ENCODE measurements around the gene WDR70. TPM values are rescaled to one million over a fixed set of nuclear protein-coding genes. Genes with fewer than 3 reads are reported as not detected.
"Not testable (repeated sequence)": the region's sequence is repeated elsewhere in the genome, so short reads cannot be mapped to it uniquely, and the experiment has no call there.

WDR70 gene
- total RNA-seq (10 to 100 TPM; 38.5 to 54.8 TPM), polyA plus RNA-seq (ENCODE audit: insufficient read length in 2 of 2) (10 to 100 TPM; 34.4 to 39.1 TPM)
- long read RNA-seq, donor 1, partial matches to known transcripts, result 0 of 6 reads
- long read RNA-seq, donor 1, other reads (novel, unspliced or antisense), result 0 of 6 reads
- long read RNA-seq, donor 2, partial matches to known transcripts, result 0 of 6 reads
- long read RNA-seq, donor 2, other reads (novel, unspliced or antisense), result 0 of 6 reads
- long read RNA-seq, donor 3, partial matches to known transcripts, result 0 of 6 reads
- long read RNA-seq, donor 3, other reads (novel, unspliced or antisense), result 0 of 6 reads
- long read RNA-seq, donor 4, partial matches to known transcripts, result 0 of 8 reads
- long read RNA-seq, donor 4, other reads (novel, unspliced or antisense), result 0 of 8 reads

DNA sequence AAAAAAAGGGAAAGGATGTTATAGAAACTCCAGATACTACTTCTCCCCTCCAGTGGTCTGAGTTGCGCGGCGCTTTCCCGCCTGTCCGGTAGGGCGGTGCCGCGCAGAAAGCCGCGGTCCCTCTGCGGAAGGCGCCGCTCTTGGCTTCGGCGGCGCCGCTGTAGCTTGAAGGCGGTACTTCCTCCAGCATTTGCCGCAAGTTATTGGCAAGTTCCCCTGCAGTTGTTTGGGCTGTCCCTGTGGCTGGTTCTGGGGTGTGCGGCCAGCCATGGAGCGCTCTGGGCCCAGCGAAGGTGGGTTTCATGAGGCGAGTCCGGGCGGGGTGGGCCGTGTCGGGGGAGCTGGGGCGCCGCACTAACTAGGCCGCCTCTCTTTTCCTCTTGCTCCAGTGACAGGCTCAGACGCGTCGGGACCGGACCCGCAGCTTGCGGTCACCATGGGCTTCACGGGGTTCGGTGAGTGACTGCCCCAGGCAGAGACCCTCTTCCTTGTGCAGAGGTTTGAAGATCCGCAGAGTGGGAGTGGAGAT, at the start of gene WDR70:
TSS of gene WDR70 (plus strand) at position 219 of the 529 bp plus-strand sequence. CDS start at position 269, 50 bp downstream.
- peaks cover 13% of the 10 kb centered on the region for H3K36me3 ChIP-seq (ENCODE audit: control insufficient read depth, insufficient read depth, low read length)
- H3K4me1 ChIP-seq (ENCODE audit: control insufficient read depth, insufficient read depth, low read length); H3K27me3 ChIP-seq (ENCODE audit: control insufficient read depth, insufficient read depth, low read length); H3K9me3 ChIP-seq (ENCODE audit: control insufficient read depth, insufficient read depth, low read length): not testable (repeated sequence)
- H3K27ac ChIP-seq (ENCODE audit: low read depth, low read length), result peak within 1 kb of the TSS; percentile 25
- 0% methylated on average over 33 of the region's 39 CpGs for WGBS (ENCODE audit: insufficient coverage)
- DNase-seq (ENCODE audit: low read depth in 4 of 6, low spot score in 6 of 6), result peak; percentile 67 to 95 (median 76)
- peak within 1 kb of the TSS; percentile 71 for H3K4me3 ChIP-seq (ENCODE audit: low read depth, low read length)

DNA sequence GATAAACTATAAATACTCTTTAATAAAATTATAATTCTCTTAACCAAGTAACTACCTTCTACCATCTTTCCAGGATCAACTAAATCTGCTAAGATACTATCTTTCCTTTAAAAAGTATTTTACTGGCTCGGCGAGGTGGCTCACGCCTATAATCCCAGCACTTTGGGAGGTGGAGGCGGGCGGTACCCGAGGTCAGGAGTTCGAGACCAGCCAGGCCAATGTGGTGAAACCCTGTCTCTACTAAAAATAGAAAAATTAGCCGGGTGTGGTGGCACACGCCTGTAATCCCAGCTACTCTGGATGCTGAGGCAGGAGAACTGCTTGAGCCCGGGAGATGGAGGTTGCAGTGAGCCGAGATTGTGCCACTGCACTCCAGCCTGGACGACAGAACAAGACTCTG, 44.4 kb upstream of the WDR70 start:
- WGBS (ENCODE audit: insufficient coverage), result 98% methylated on average over 6 of the region's 12 CpGs
- not testable (repeated sequence) for H3K4me3 ChIP-seq (ENCODE audit: low read depth, low read length); H3K27me3 ChIP-seq (ENCODE audit: control insufficient read depth, insufficient read depth, low read length); H3K27ac ChIP-seq (ENCODE audit: low read depth, low read length); H3K9me3 ChIP-seq (ENCODE audit: control insufficient read depth, insufficient read depth, low read length); H3K4me1 ChIP-seq (ENCODE audit: control insufficient read depth, insufficient read depth, low read length); DNase-seq (ENCODE audit: low read depth in 4 of 6, low spot score in 6 of 6)
- H3K36me3 ChIP-seq (ENCODE audit: control insufficient read depth, insufficient read depth, low read length), result peaks cover 52% of the 10 kb centered on the region

DNA sequence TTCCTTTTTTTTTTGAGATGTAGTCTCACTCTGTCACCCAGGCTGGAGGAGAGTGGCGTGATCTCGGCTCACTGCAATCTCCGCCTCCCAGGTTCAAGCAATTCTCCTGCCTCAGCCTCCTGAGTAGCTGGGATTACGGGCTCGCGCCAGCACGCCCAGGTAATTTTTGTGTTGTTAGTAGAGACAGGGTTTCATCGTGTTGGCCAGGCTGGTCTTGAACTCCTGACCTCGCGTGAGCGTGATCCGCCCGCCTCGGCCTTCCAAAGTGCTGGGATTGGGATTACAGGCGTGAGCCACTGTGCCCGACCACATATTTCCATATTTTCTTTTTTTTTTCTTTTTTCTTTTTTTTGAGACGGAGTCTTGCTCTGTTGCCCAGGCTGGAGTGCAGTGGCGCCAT, 36.4 kb upstream of the WDR70 start:
- not testable (repeated sequence) for H3K27me3 ChIP-seq (ENCODE audit: control insufficient read depth, insufficient read depth, low read length); H3K27ac ChIP-seq (ENCODE audit: low read depth, low read length); H3K4me1 ChIP-seq (ENCODE audit: control insufficient read depth, insufficient read depth, low read length); DNase-seq (ENCODE audit: low read depth in 4 of 6, low spot score in 6 of 6); H3K9me3 ChIP-seq (ENCODE audit: control insufficient read depth, insufficient read depth, low read length); H3K4me3 ChIP-seq (ENCODE audit: low read depth, low read length)
- WGBS (ENCODE audit: insufficient coverage), result over 99% methylated on average over 13 of the region's 18 CpGs
- H3K36me3 ChIP-seq (ENCODE audit: control insufficient read depth, insufficient read depth, low read length), result peaks cover 68% of the 10 kb centered on the region

DNA sequence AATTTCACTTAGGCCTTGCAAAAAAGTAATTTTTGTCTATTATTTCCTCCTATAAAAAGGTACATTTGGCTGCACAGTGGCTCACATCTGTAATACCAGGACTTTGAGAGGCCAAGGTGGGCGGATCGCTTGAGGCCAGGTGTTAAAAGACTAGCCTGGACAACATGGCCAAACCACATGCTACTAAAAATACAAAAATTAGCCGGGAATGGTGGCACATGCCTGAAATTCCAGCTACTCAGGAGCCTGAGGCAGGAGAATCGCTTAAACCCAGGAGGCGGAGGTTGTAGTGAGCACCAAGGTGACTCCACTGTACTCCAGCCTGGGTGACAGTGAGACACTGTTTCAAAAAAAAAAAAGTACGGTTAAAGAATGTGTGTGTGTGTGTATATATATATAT, 24.0 kb upstream of the WDR70 start:
- Histone ChIP-seq H3K4me1 (ENCODE audit: control insufficient read depth, insufficient read depth, low read length) (no peaks in the 10 kb centered on the region), H3K9me3 (ENCODE audit: control insufficient read depth, insufficient read depth, low read length) (no peaks in the 10 kb centered on the region), H3K27me3 (ENCODE audit: control insufficient read depth, insufficient read depth, low read length) (no peaks in the 10 kb centered on the region), H3K36me3 (ENCODE audit: control insufficient read depth, insufficient read depth, low read length) (peaks cover 52% of the 10 kb centered on the region), H3K27ac (ENCODE audit: low read depth, low read length) (no peak overlapping the region), H3K4me3 (ENCODE audit: low read depth, low read length) (no peak overlapping the region)
- WGBS (ENCODE audit: insufficient coverage), result 100% methylated on average over 3 of the region's 6 CpGs
- DNase-seq (ENCODE audit: low read depth in 4 of 6, low spot score in 6 of 6), result no peak

DNA sequence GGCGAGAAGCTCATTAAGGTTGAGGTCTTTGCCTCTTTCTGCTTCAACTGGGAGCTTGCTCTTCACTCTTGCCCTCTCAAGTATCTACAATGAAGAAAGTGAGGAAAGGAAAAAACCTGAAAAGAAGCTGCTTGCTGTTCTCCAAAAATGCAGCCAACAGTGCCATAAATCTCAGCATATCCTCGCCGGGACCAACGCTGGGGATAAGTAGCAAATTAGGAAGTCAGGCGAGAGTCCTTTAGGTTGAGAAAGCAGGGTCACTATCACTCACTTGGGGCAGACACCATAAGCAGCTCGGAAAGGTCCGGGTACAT, 8.6 kb upstream of the WDR70 start:
- Histone ChIP-seq H3K4me1 (ENCODE audit: control insufficient read depth, insufficient read depth, low read length) (peaks cover 15% of the 10 kb centered on the region), H3K4me3 (ENCODE audit: low read depth, low read length) (peak overlapping the region; percentile 83), H3K36me3 (ENCODE audit: control insufficient read depth, insufficient read depth, low read length) (peaks cover 10% of the 10 kb centered on the region), H3K9me3 (ENCODE audit: control insufficient read depth, insufficient read depth, low read length) (no peaks in the 10 kb centered on the region), H3K27me3 (ENCODE audit: control insufficient read depth, insufficient read depth, low read length) (no peaks in the 10 kb centered on the region), H3K27ac (ENCODE audit: low read depth, low read length) (peak overlapping the region; percentile 55)
- 1% methylated on average over 4 of the region's 7 CpGs for WGBS (ENCODE audit: insufficient coverage)
- DNase-seq (ENCODE audit: low read depth in 4 of 6, low spot score in 6 of 6), result peak in 1 of 6 donors; percentile 5

DNA sequence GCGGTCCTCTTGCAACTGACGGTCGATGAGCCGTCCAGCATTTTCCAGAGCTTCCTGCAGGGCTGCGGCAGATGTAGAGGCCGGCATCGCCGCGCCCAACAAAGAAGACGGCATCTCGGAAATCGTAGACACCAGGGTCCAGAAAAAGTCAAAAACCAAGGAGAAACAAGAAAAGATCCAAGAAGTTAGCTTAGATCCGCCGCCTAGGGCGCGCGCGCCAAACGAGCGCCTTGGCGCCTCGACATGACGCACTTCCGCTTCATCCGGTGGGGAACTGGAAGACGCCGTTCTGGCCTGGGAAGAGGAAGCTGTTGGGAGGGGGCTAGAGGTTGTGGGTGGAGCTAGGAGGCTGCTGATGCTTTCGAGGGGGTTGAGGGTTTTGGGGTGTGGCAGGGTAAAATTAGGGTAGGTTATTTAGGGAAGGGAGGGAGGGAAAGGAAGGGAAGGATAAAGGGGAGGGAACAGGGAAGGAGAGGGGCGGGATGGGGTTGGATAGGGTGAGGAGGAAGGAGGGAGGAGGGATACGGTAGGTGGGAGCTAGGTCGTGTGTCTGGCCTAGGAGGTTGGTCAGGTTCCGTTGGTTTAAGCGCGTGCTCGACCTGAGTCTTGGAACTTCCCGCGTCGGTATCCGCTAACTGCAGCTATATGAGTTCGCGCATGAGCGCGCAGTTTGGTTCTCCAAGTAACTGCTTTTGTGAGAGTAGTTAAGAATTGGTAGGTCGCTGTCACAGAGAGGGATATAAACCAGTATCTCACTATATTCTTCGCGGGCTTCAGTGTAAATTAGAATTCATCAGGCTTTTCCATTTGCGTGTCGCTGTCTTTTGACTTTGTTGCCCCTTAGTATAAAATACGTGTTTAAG, 8.0 kb upstream of the WDR70 start, which contains the start of gene NUP155:
TSS of gene NUP155 (minus strand) at position 243 of the 863 bp plus-strand sequence. CDS start at position 114, 129 bp downstream.
- no peaks in the 10 kb centered on the region for H3K9me3 ChIP-seq (ENCODE audit: control insufficient read depth, insufficient read depth, low read length)
- 0% methylated on average over 41 of the region's 49 CpGs for WGBS (ENCODE audit: insufficient coverage)

DNA sequence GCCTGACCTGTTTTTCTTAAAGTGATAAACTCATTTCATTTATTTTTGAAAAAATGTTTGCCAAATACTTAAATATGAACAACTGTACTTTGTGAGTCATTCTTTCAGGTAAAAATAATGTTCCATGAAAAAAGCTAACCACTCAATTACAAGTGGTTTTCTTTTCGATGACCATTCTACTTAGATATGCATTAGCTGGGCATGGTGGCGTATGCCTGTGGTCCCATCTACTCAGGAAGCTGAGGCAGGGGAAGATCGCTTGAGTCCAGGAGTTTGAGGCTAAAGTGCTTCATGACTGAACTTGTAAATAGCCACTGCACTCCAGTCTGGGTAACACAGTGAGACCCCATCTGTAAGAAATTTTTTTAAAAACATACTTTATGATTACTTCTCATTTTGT, 4.0 kb upstream of the WDR70 start:
- H3K36me3 ChIP-seq (ENCODE audit: control insufficient read depth, insufficient read depth, low read length), result no peaks in the 10 kb centered on the region
- no peaks in the 10 kb centered on the region for H3K27me3 ChIP-seq (ENCODE audit: control insufficient read depth, insufficient read depth, low read length)
- H3K4me1 ChIP-seq (ENCODE audit: control insufficient read depth, insufficient read depth, low read length), result peaks cover 1% of the 10 kb centered on the region
- DNase-seq (ENCODE audit: low read depth in 4 of 6, low spot score in 6 of 6), result no peak
- H3K9me3 ChIP-seq (ENCODE audit: control insufficient read depth, insufficient read depth, low read length), result no peaks in the 10 kb centered on the region
- H3K27ac ChIP-seq (ENCODE audit: low read depth, low read length), result no peak overlapping the region
- 75% methylated on average over 2 of the region's 3 CpGs for WGBS (ENCODE audit: insufficient coverage)
- no peak overlapping the region for H3K4me3 ChIP-seq (ENCODE audit: low read depth, low read length)

More for the DNA sequence above, 8.0 kb upstream of the WDR70 start, which contains the start of gene NUP155:
- H3K4me1 ChIP-seq (ENCODE audit: control insufficient read depth, insufficient read depth, low read length), result peaks cover 15% of the 10 kb centered on the region
- peak within 1 kb of the TSS; percentile 55 for H3K27ac ChIP-seq (ENCODE audit: low read depth, low read length)
- peak; percentile 87 to 99 (median 93) for DNase-seq (ENCODE audit: low read depth in 4 of 6, low spot score in 6 of 6)
- peaks cover 10% of the 10 kb centered on the region for H3K36me3 ChIP-seq (ENCODE audit: control insufficient read depth, insufficient read depth, low read length)
- H3K27me3 ChIP-seq (ENCODE audit: control insufficient read depth, insufficient read depth, low read length), result no peaks in the 10 kb centered on the region
- H3K4me3 ChIP-seq (ENCODE audit: low read depth, low read length), result peak within 1 kb of the TSS; percentile 83

DNA sequence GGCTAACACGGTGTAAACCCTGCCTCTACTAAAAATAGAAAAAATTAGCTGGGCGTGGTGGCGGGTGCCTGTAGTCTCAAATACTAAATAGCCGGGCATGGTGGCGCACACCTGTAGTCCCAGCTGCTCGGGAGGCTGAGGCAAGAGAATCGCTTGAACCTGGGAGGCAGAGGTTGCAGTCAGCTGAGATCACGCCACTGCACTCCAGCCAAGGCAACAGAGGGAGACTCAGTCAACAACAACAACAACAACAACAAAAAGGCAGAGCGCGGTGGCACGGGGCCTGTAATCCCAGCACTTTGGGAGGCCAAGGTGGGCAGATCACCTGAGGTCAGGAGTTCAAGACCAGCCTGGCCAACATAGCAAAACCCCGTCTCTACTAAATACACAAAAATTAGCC, 1.1 kb upstream of the WDR70 start:
- peaks cover 11% of the 10 kb centered on the region for H3K36me3 ChIP-seq (ENCODE audit: control insufficient read depth, insufficient read depth, low read length)
- H3K27ac ChIP-seq (ENCODE audit: low read depth, low read length); H3K27me3 ChIP-seq (ENCODE audit: control insufficient read depth, insufficient read depth, low read length); DNase-seq (ENCODE audit: low read depth in 4 of 6, low spot score in 6 of 6); H3K9me3 ChIP-seq (ENCODE audit: control insufficient read depth, insufficient read depth, low read length); H3K4me3 ChIP-seq (ENCODE audit: low read depth, low read length); H3K4me1 ChIP-seq (ENCODE audit: control insufficient read depth, insufficient read depth, low read length): not testable (repeated sequence)
- 98% methylated on average over 9 of the region's 12 CpGs for WGBS (ENCODE audit: insufficient coverage)

DNA sequence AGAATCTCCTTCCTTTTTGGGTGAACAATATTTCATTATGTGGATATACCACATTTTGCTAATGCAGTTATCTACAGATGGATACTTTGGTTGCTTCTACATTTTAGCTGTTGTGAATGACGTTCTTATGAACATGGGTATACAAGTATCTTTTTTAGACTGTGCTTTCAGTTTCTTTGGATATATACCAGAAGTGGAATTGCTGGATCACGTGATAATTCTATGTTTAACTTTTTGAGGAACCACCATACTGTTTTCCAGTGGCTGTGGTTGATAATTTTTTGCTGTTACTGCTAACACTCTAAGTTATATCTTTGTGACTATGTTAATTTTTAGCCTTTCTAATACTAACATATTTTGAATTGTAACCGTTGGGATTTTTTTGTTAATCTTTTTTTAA, 12.5 kb downstream of the WDR70 start:
- Histone ChIP-seq H3K36me3 (ENCODE audit: control insufficient read depth, insufficient read depth, low read length) (peaks cover 24% of the 10 kb centered on the region), H3K4me3 (ENCODE audit: low read depth, low read length) (no peak overlapping the region), H3K4me1 (ENCODE audit: control insufficient read depth, insufficient read depth, low read length) (no peaks in the 10 kb centered on the region), H3K9me3 (ENCODE audit: control insufficient read depth, insufficient read depth, low read length) (no peaks in the 10 kb centered on the region), H3K27me3 (ENCODE audit: control insufficient read depth, insufficient read depth, low read length) (no peaks in the 10 kb centered on the region), H3K27ac (ENCODE audit: low read depth, low read length) (no peak overlapping the region)
- WGBS (ENCODE audit: insufficient coverage), result 100% methylated on average over 1 of the region's 3 CpGs
- no peak for DNase-seq (ENCODE audit: low read depth in 4 of 6, low spot score in 6 of 6)

All from spinal cord (tissue), 10 donors.